Stimulated activated naive CD8-positive, alpha-beta T cell treated with anti-CD3 and anti-CD28 coated beads, Interleukin-15, amount 100 ng/mL, for 72 hours (primary cell): Measurements from ENCODE around the gene TERB2.
"Not testable (repeated sequence)": the region's sequence is repeated elsewhere in the genome, so short reads cannot be mapped to it uniquely, and the experiment has no call there.

Source experiments
- ATAC-seq: fragments of 150-1000 bp; cut with Tn5 transposase; 2 replicates; pipeline ENCODE4 v1.10.0; 2021; ENCODE audit warnings: mild to moderate bottlenecking, moderate library complexity
- DNase-seq, 2 donors: peaks; one replicate each; pipeline ENCODE4 v3.0.0; 2021 to 2022
- H3K27ac Mint-ChIP-seq, 2 donors: one replicate each; pipeline ENCODE4 v1.8.0; 2022; ENCODE audit warnings: mild to moderate bottlenecking in 2 of 2, mixed read lengths in 2 of 2, moderate library complexity in 2 of 2
- H3K27me3 Mint-ChIP-seq: one replicate; pipeline ENCODE4 v1.8.0; 2022; ENCODE audit warnings: mixed read lengths
- H3K4me1 Mint-ChIP-seq: one replicate; pipeline ENCODE4 v1.8.0; 2022; ENCODE audit warnings: mild to moderate bottlenecking, mixed read lengths
- H3K4me3 Mint-ChIP-seq, 2 donors: one replicate each; pipeline ENCODE4 v1.8.0; 2022; ENCODE audit warnings: mild to moderate bottlenecking in 2 of 2, mixed read lengths in 2 of 2, moderate library complexity in 1 of 2
- H3K9me3 Mint-ChIP-seq, 2 donors: one replicate each; pipeline ENCODE4 v1.8.0; 2022; ENCODE audit warnings: mixed read lengths in 2 of 2

Gene TERB2

DNA sequence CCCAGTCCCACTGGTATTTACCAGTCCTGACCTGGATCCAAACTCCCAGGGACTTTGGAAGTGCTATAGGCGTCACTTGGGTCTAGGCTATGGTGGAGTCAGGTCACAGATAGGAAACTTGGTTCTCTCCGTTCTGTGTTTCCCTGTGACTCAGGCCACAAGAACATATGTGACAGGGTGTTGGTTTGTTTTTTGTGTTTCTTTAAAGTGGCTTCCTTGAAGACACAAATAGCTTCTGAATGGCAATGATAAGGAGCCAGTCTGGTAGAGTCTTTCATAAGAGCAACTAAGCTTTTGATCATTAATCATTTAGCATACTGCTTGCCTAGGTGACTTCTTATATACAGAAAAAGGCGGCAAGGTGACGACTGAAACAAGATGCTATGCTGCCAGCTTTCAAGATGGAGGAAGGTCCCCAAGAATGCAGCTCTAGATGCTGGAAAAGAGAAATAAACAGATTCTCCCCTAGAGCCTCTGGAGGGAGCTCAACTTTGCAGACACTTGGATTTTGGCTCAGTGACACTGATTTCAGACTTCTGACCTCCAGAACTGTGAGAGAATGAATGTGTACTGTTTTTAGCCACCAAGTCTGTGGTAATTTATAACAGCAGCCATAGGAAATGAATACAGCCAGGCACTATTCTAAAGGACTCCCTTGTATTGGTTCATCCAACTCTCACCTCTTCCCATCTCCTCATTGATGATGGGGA, 30.0 kb downstream of the TERB2 start:
- not testable (repeated sequence) for DNase-seq, H3K9me3 Mint-ChIP-seq, H3K27ac Mint-ChIP-seq, H3K27me3 Mint-ChIP-seq, H3K4me3 Mint-ChIP-seq, H3K4me1 Mint-ChIP-seq
- peak; percentile 48 for ATAC-seq

DNA sequence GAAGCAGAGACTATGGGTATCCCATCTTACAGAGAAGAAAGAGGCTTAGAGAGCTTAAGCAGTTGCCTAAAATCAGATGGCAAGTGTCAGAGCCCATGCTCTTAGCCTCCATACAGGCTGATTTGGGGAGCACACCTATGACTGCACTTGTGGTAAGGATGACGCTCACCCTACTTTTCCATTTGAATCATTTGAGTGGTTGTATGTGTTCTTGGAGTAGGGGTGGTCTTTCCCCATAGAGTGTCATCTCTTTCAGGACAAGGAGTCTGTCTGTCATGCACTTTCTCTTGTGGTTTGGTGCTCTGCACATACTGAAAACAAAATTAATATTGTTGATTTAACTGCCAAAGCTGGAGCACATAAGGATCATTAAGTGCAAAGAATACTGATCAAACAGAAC, 31.2 kb downstream of the TERB2 start:
- not testable (repeated sequence) for DNase-seq, H3K4me3 Mint-ChIP-seq, H3K27ac Mint-ChIP-seq, H3K4me1 Mint-ChIP-seq, H3K9me3 Mint-ChIP-seq
- peaks cover 18% of the 10 kb centered on the region for H3K27me3 Mint-ChIP-seq
- ATAC-seq = peak; percentile 85

DNA sequence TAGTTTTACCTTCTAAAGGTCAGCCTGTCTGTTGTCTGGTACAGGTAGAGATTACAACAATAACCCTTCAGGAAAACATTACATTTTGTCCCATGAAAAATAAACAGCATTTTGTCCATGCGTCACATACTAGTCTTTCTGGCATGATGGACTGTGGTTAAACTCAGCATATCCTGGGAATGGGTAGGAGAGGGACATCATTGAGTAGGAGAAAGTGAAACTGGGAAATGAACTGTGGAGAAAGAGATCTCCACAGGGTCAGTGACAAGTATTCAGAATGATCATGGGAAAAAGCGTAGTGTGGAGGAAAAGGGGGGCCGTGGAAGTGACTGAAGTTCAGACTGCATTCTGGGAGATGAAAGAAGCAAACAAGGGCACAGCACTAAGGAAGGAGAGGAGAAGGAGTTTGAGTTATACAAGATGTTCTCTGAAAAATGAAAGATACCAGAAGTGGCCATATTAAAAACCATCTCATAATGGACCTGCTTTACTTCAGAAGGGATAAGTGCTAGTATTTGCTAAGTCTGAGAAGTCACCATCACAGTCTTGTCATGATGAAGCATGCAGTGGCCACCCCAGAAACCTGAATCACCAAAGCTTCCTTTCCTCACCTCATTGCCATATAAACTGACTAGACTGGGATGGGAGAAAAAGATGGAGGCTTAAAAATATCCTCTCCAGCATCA, 31.8 kb downstream of the TERB2 start:
- H3K27me3 Mint-ChIP-seq = peaks cover 22% of the 10 kb centered on the region
- not testable (repeated sequence) for ATAC-seq, H3K4me3 Mint-ChIP-seq, DNase-seq, H3K9me3 Mint-ChIP-seq, H3K4me1 Mint-ChIP-seq
- peak overlapping the region in 1 of 2 donors; percentile 53 for H3K27ac Mint-ChIP-seq

DNA sequence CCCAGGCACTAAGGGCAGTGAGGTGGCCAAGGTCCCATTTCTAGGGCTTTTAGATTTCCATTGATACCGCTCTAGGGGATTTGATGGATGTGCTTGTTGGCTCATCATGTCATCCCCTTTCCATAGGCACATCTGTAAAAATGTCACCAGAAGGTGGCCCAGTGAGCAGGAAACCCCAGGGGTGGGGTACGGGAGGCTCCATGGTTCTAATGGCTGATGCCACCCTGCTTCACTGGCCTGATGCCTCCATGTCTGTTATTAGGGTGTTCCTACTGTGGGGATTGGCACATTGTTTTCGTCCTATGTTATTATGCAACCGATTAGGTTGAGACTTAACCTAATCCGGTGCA, 32.4 kb downstream of the TERB2 start:
- H3K4me3 Mint-ChIP-seq, ATAC-seq, DNase-seq, H3K9me3 Mint-ChIP-seq, H3K4me1 Mint-ChIP-seq, H3K27ac Mint-ChIP-seq: not testable (repeated sequence)
- peaks cover 22% of the 10 kb centered on the region for H3K27me3 Mint-ChIP-seq

DNA sequence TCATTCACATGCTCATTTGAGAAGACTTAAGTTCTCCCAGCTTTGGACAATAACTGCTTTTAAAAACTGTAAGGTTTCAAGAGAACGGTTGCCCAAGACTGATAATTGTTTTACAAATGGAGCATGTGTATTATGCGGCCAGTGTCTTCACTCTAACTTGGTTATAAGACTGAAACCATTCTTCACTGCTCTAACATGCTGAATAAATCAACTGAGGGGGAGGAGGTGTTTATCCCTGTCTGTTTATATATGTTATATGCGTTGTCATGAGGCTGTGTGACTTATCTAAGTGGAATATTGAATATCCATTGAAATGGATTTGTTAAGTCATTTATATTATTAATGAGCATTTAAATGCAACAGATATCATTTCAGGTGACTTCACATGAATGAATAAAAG, 41.1 kb downstream of the TERB2 start:
- not testable (repeated sequence) for H3K27me3 Mint-ChIP-seq, H3K4me3 Mint-ChIP-seq, DNase-seq, H3K9me3 Mint-ChIP-seq, H3K4me1 Mint-ChIP-seq, ATAC-seq
- H3K27ac Mint-ChIP-seq = peak overlapping the region in 1 of 2 donors; percentile 50

DNA sequence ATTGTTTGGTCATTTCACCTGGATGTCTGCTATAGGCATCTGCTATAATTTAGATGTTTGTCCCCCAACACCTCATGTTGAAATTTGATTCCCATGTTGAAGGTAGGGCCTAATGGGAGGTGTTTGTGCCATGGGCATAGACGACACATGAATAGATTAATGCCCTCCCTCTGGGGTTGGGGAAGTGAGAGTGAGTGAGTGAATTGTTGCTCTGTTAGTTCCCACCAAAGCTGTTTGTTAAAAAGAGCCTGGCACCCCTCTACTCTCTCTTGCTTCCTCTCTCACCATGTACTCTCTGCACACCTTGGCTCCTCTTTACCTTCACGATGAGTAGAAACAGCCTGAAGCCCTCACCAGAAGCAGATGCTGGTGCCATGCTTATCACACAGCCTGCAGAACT, 42.6 kb downstream of the TERB2 start:
- ATAC-seq (no peak), DNase-seq (no peak)
- no peaks in the 10 kb centered on the region for H3K27me3 Mint-ChIP-seq
- H3K9me3 Mint-ChIP-seq = no peaks in the 10 kb centered on the region
- H3K4me3 Mint-ChIP-seq = no peak overlapping the region
- H3K4me1 Mint-ChIP-seq = peaks cover 4% of the 10 kb centered on the region
- H3K27ac Mint-ChIP-seq = no peak overlapping the region

DNA sequence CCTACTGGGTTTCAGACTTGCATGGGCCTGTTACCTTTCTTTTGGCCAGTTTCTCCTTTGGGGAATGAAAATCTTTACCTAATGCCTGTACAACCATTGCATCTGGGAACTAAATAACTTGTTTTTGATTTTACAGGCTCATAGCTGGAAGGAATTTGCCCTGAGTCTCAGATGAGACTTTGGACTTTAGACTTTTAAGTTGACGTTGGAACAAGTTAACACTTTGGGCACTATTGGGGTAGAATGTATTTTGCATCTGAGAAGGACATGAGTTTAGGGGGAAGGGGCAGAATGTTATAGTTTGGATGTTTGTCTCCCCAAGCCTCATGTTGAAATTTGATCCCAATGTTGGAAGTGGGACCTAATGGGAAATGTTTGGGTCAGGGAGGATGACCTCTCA, 44.7 kb downstream of the TERB2 start:
- not testable (repeated sequence) for DNase-seq, H3K4me1 Mint-ChIP-seq, ATAC-seq, H3K27ac Mint-ChIP-seq, H3K27me3 Mint-ChIP-seq, H3K9me3 Mint-ChIP-seq, H3K4me3 Mint-ChIP-seq

DNA sequence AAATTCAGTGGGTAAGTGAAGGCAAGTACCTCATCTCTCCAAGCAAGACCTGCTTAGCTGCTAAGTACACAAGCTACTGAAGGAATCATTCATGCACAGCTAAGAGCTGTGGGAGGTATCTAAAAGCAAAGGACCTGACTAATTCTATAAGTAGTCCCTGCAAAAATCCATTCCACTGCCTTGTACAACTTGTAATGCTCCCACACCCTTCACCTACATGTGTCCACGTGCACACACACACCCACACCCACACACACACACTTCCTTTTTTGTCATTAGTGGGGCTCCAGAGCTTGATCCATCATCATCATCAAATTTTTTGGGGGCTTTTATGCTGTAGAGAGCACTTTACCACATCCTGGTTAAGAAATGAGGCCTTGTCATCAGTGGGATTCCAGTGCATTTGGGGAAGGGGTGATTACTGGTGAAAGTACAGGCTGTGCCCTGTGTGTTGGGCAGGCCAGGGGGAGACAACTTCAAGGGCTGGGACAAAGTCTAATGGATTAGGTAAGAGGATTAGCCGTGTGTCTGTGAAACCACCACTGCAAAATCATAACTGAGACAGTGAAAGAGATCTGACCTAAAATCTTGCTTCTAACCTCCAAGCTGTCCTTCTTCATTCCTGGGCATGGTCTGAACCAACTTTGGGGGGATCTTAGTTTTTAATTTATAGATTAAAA, 47.4 kb downstream of the TERB2 start:
- H3K4me1 Mint-ChIP-seq, H3K27ac Mint-ChIP-seq, DNase-seq, H3K27me3 Mint-ChIP-seq, ATAC-seq, H3K4me3 Mint-ChIP-seq, H3K9me3 Mint-ChIP-seq: not testable (repeated sequence)

DNA sequence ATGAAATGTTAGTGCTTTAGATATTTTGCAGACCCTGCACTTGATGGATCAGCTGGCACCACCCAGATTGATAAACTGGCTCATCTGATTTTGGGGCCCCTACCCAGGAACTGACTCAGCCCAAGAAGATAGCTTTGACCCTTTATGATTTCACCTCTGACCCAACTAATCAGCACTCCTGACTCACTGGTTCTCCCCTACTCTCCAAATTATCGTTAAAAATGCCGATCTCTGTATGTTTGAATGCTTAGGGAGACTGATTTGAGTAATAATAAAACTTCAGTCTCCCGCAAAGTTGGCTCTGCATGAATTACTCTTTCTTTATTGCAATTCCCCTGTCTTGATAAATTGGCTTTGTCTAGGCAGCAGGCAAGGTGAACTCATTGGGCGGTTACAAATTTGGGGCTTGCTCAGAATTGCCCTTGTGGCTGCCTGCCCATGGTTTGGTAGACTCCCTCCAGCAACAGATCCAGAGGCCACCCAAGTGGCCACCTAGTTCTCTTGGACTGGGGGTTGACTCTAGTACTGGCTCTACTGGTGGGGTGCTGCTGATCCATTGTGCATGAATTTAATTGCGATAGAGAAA, 48.2 kb downstream of the TERB2 start:
- H3K4me3 Mint-ChIP-seq, DNase-seq, H3K9me3 Mint-ChIP-seq, H3K27ac Mint-ChIP-seq, ATAC-seq, H3K27me3 Mint-ChIP-seq, H3K4me1 Mint-ChIP-seq: not testable (repeated sequence)

DNA sequence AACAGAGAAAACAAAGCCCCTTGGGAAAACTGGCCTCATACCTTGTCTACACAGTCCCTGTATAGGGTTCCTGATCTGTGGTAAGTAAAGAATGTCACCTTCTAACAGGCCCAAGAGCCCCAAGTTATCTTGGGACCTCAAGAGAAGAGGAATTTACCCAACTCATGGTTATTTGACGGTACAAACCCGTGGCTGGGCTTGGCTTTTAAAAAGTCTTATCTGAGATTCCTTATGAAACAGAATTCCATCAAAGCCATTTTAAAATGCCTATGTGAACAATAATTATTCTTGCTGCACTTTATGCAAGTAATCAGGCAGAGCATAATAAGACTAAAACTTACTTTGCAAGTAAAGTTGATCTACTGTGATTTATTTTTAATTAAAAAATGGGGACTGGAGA, 52.6 kb downstream of the TERB2 start:
- Mint-ChIP-seq H3K4me1 (peaks cover under 1% of the 10 kb centered on the region), H3K4me3 (no peak overlapping the region), H3K9me3 (peaks cover 6% of the 10 kb centered on the region in 2 donors), H3K27ac (no peak overlapping the region), H3K27me3 (peaks cover 10% of the 10 kb centered on the region)
- ATAC-seq (no peak), DNase-seq (no peak)

DNA sequence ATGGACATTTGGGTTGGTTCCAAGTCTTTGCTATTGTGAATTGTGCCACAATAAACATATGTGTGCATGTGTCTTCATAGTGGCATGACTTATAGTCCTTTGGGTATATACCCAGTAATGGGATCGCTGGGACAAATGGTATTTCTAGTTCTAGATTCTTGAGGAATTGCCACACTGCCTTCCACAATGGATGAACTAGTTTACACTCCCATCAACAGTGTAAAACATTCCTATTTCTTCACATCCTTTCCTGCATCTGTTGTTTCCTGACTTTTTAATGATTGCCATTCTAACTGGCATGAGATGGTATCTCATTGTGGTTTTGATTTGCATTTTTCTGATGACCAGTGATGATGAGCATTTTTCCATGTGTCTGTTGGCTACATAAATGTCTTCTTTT, 58.6 kb downstream of the TERB2 start:
- ATAC-seq, H3K27ac Mint-ChIP-seq, H3K9me3 Mint-ChIP-seq, DNase-seq, H3K4me1 Mint-ChIP-seq, H3K4me3 Mint-ChIP-seq: not testable (repeated sequence)
- H3K27me3 Mint-ChIP-seq = peaks cover 49% of the 10 kb centered on the region

DNA sequence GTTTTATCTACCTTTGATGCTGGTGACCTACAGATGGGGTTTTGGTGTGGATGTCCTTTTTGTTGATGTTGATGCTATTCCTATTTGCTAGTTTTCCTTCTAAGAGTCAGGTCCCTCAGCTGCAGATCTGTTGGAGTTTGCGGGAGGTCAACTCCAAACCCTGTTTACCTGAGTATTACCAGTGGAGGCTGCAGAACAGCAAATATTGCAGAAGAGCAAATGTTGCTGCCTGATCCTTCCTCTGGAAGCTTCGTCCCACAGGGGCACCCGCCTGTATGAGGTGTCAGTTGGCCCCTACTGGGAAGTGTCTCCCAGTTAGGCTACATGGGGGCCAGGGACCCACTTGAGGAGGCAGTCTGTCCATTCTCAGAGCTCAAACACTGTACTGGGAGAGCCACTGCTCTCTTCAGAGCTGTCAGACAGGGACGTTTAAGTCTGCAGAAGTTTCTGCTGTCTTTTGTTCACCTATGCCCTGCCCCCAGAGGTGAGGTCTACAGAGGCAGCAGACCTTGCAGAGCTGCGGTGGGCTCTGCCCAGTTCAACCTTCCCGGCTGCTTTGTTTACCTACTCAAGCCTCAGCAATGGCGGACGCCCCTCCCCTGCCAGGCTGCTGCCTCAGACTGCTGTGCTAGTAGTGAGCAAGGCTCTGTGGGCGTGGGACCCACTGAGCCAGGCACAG, 63.9 kb downstream of the TERB2 start:
- ATAC-seq, H3K4me3 Mint-ChIP-seq, DNase-seq, H3K9me3 Mint-ChIP-seq, H3K27ac Mint-ChIP-seq: not testable (repeated sequence)
- peaks cover 20% of the 10 kb centered on the region for H3K4me1 Mint-ChIP-seq
- peaks cover 43% of the 10 kb centered on the region for H3K27me3 Mint-ChIP-seq

DNA sequence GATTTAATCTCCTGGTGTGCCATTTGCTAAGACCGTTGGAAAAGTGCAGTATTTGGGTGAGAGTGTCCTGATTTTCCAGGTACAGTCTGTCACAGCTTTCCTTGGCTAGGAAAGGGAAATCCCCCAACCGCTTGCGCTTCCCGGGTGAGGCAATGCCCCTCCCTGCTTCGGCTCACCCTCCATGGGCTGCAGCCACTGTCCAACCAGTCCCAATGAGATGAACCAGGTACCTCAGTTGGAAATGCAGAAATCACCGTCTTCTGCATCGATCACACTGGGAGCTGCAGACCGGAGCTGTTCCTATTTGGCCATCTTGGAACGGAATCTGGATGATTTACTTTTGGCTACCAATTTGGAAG, 64.4 kb downstream of the TERB2 start:
- ATAC-seq, DNase-seq, H3K27ac Mint-ChIP-seq, H3K4me3 Mint-ChIP-seq, H3K9me3 Mint-ChIP-seq: not testable (repeated sequence)
- peaks cover 43% of the 10 kb centered on the region for H3K27me3 Mint-ChIP-seq
- peaks cover 25% of the 10 kb centered on the region for H3K4me1 Mint-ChIP-seq

DNA sequence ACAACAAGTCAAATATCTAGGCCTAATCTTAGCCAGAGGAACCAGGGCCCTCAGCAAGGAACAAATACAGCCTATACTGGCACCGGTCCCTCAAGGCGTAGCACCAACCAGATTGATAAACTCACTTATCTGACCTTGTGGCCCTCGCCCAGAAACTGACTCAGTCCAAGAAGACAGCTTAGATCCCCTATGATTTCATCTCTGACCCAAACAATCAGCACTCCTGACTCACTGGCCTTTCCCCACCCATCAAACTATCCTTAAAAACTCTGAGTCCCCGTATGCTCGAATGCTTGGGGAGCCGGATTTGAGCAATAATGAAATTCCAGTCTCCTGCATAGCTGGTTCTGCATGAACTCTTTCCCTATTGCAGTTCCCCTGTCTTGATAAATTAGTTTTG, 64.9 kb downstream of the TERB2 start:
- no peak overlapping the region for H3K27ac Mint-ChIP-seq
- peaks cover 29% of the 10 kb centered on the region for H3K4me1 Mint-ChIP-seq
- H3K9me3 Mint-ChIP-seq = no peaks in the 10 kb centered on the region
- ATAC-seq (no peak), DNase-seq (no peak)
- no peak overlapping the region for H3K4me3 Mint-ChIP-seq
- H3K27me3 Mint-ChIP-seq = peaks cover 41% of the 10 kb centered on the region

DNA sequence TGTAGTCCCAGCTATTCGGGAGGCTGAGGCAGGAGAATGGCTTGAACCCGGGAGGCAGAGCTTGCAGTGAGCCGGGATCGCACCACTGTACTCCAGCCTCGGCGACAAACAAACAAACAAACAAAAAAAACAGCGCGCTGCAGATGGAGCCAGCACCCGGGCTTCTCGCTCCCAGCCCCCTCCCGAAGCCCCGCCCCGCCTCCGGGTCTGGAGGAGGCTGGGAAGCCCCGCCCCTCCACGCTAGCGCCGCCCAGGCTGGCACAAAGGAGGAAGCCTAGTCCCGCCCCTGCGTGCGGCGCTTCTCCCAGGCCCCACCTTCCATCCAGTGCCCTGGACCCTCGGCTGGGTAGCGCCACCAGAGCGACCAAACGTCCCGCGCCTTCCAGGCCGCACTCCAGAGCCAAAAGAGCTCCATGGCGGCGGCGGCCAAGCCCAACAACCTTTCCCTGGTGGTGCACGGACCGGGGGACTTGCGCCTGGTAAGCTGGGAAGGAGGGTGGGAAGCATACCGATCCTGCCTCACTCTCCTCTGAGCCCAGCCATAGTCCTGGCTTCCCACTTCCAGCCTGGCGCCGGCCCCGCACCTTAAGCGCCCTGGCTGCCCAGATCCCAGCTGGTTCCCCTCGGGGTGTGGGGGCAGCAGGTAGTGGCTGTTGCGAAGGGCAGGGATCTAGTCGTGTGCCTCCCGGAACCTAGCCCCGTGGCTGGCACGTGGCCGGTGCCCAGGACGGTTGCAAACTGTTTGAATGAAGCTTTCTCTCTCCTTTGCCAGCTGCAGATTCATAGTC, 66.6 kb downstream of the TERB2 start, which contains the start of gene SORD:
Gene SORD, plus strand, starts transcription at position 325 of the 788 bp plus-strand sequence. Its CDS starts 89 bp downstream, at position 414.
- Mint-ChIP-seq H3K27me3 (peaks cover 24% of the 10 kb centered on the region), H3K27ac (peak within 1 kb of the TSS; percentile 79 to 84), H3K4me1 (peaks cover 37% of the 10 kb centered on the region), H3K9me3 (no peaks in the 10 kb centered on the region), H3K4me3 (peak within 1 kb of the TSS; percentile 82 to 92)
- ATAC-seq (peak; percentile 96), DNase-seq (peak; percentile 85 to 86)
